Upper lobe of right lung (tissue), 1 donor: ENCODE results near the gene ZNF410. TPM values are rescaled to one million over a fixed set of nuclear protein-coding genes. Genes with fewer than 3 reads are reported as not detected.
"Not testable (repeated sequence)": the region's sequence is repeated elsewhere in the genome, so short reads cannot be mapped to it uniquely, and the experiment has no call there.

ENCODE experiments used
- ATAC-seq: fragments of 200-7000 bp; cut with Tn5 transposase; one replicate; pipeline ENCODE4 v1.9.1; 2020; ENCODE audit warnings: mild to moderate bottlenecking, moderate library complexity
- DNase-seq: peaks from one replicate; pipeline ENCODE4 v3.0.0-alpha.2; 2020
- H3K27ac ChIP-seq: fragments of 200-600 bp; one replicate; pipeline ENCODE4 v1.8.0; 2022
- H3K27me3 ChIP-seq: fragments of 200-600 bp; one replicate; pipeline ENCODE4 v1.8.0; 2022; ENCODE audit warnings: mild to moderate bottlenecking
- H3K36me3 ChIP-seq: fragments of 200-600 bp; one replicate; pipeline ENCODE4 v1.8.0; 2022
- H3K4me1 ChIP-seq: fragments of 200-600 bp; one replicate; pipeline ENCODE4 v1.8.0; 2022
- H3K4me3 ChIP-seq: fragments of 200-600 bp; one replicate; pipeline ENCODE4 v1.8.0; 2022; ENCODE audit warnings: mild to moderate bottlenecking
- H3K9me3 ChIP-seq: fragments of 200-600 bp; one replicate; pipeline ENCODE4 v1.8.0; 2022
- CTCF ChIP-seq: fragments of 200-600 bp; IDR thresholded peaks from one replicate; pipeline ENCODE4 v1.8.0; 2022; ENCODE audit warnings: antibody characterized with exemption
- intact Hi-C: fragments of 100-400 bp; cut with DNase I; formaldehyde crosslinking; loops from one replicate; pipeline ENCODE4 v1.11.0; 2022
- total RNA-seq: library from RNA; stranded (reverse); fragmentation: NEBNext Ultra II Directional; extraction: Animal tissue kit (Norgen Biotek cat#: 25700); gene quantifications from one replicate; pipeline ENCODE4 v1.2.1, GENCODE V29; 2021
- donor health status: DM: no; HTN: yes; CAD: no; lungs with severe emphysema.

The ZNF410 gene
- total RNA-seq, 1 donor from 2014 or later = 50.6 TPM

- Histone ChIP-seq H3K27me3 (no peaks in the 10 kb centered on the region), H3K4me3 (no peak overlapping the region), H3K36me3 (peaks cover 20% of the 10 kb centered on the region), H3K9me3 (no peaks in the 10 kb centered on the region), H3K27ac (no peak overlapping the region), H3K4me1 (no peaks in the 10 kb centered on the region)
- TF ChIP-seq CTCF = no peak
- DNase-seq (no peak), ATAC-seq (no peak)
- intact Hi-C loops = no loop called here
These were observed 23.4 kb upstream of the ZNF410 start for GRCh38 chr14:73863209-73863608.

- Histone ChIP-seq H3K27me3 (no peaks in the 10 kb centered on the region), H3K9me3 (no peaks in the 10 kb centered on the region), H3K4me3 (no peak overlapping the region), H3K27ac (no peak overlapping the region), H3K4me1 (no peaks in the 10 kb centered on the region), H3K36me3 (peaks cover 20% of the 10 kb centered on the region)
- DNase-seq = no peak
- no peak for ATAC-seq
- TF ChIP-seq CTCF = no peak
- intact Hi-C loops = no loop called here
These were observed 21.0 kb upstream of the ZNF410 start for GRCh38 chr14:73865534-73866113.

- H3K4me3 ChIP-seq, H3K36me3 ChIP-seq, H3K9me3 ChIP-seq, H3K27ac ChIP-seq, H3K4me1 ChIP-seq, H3K27me3 ChIP-seq, DNase-seq, ATAC-seq, intact Hi-C loops: not testable (repeated sequence)
These were observed 16.9 kb upstream of the ZNF410 start for GRCh38 chr14:73869754-73870153.

- H3K27ac ChIP-seq = no peak overlapping the region
- no peaks in the 10 kb centered on the region for H3K4me1 ChIP-seq
- DNase-seq (no peak), ATAC-seq (no peak)
- no peaks in the 10 kb centered on the region for H3K27me3 ChIP-seq
- no peak overlapping the region for H3K4me3 ChIP-seq
- no peaks in the 10 kb centered on the region for H3K9me3 ChIP-seq
- no peak for TF ChIP-seq CTCF
- intact Hi-C loops = no loop called here
- no peaks in the 10 kb centered on the region for H3K36me3 ChIP-seq
These were observed 16.0 kb upstream of the ZNF410 start for GRCh38 chr14:73870525-73871235.

- no peaks in the 10 kb centered on the region for H3K27me3 ChIP-seq
- DNase-seq = no peak
- no peak overlapping the region for H3K4me3 ChIP-seq
- no peak for ATAC-seq
- H3K4me1 ChIP-seq = no peaks in the 10 kb centered on the region
- no peaks in the 10 kb centered on the region for H3K9me3 ChIP-seq
- intact Hi-C loops = no loop called here
- H3K27ac ChIP-seq = no peak overlapping the region
- no peaks in the 10 kb centered on the region for H3K36me3 ChIP-seq
- no peak for TF ChIP-seq CTCF
These were observed 13.0 kb upstream of the ZNF410 start for GRCh38 chr14:73873660-73874059.

GRCh38 chr14:73877790-73878189 lies 8.9 kb upstream of the ZNF410 start:
- intact Hi-C loops = no loop called here
- no peaks in the 10 kb centered on the region for H3K9me3 ChIP-seq
- H3K36me3 ChIP-seq = peaks cover 9% of the 10 kb centered on the region
- ATAC-seq (peak; percentile 93), DNase-seq (peak; percentile 73)
- no peak overlapping the region for H3K4me3 ChIP-seq
- TF ChIP-seq CTCF = no peak
- H3K27ac ChIP-seq = no peak overlapping the region
- H3K4me1 ChIP-seq = no peaks in the 10 kb centered on the region
- H3K27me3 ChIP-seq = no peaks in the 10 kb centered on the region
